ENCODE measurements around the gene ELAVL2. TPM values are rescaled to one million over a fixed set of nuclear protein-coding genes. Genes with fewer than 3 reads are reported as not detected.

Gene ELAVL2
- 0.52 and 1.2 TPM in 2 replicates for total RNA-seq

DNA sequence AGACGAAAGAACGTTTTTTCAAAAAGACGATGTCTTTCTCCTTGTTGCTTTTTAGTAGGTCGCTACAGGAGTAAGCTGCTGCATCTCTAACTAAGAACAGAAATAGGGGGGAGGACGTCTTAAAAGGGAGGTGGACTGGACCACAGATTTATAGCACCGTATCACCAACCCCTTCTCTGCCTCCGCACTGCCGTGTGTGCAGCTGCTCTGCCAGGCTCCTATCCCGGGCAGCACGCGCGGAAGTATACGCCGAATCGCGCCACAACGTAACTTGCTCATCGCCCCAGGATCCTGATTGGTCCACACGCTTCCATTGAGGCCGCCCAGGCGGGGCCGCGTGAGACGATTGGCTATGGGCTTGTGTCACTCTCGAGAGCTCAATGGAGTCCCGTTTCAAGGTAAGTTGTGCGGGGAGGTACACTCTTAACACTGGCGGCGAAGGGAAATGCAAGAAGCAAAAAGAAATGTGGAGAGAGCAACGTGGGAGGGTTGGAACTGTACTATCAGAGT, at the start of gene ELAVL2:
ELAVL2 (minus strand) TSS at position 121 of the 510 bp plus-strand sequence. CDS start 64,006 bp downstream, outside the sequence.
- DNase-seq (ENCODE audit: low read depth), result peak; percentile 78
- H3K4me3 ChIP-seq (ENCODE audit: low read depth, low read length), result peak within 1 kb of the TSS; percentile 65
- TF ChIP-seq, protein P1, sequence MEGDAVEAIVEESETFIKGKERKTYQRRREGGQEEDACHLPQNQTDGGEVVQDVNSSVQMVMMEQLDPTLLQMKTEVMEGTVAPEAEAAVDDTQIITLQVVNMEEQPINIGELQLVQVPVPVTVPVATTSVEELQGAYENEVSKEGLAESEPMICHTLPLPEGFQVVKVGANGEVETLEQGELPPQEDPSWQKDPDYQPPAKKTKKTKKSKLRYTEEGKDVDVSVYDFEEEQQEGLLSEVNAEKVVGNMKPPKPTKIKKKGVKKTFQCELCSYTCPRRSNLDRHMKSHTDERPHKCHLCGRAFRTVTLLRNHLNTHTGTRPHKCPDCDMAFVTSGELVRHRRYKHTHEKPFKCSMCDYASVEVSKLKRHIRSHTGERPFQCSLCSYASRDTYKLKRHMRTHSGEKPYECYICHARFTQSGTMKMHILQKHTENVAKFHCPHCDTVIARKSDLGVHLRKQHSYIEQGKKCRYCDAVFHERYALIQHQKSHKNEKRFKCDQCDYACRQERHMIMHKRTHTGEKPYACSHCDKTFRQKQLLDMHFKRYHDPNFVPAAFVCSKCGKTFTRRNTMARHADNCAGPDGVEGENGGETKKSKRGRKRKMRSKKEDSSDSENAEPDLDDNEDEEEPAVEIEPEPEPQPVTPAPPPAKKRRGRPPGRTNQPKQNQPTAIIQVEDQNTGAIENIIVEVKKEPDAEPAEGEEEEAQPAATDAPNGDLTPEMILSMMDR (conservative IDR thresholded peaks at IDR 0.05; ENCODE audit: low read depth, low read length), result no peak

DNA sequence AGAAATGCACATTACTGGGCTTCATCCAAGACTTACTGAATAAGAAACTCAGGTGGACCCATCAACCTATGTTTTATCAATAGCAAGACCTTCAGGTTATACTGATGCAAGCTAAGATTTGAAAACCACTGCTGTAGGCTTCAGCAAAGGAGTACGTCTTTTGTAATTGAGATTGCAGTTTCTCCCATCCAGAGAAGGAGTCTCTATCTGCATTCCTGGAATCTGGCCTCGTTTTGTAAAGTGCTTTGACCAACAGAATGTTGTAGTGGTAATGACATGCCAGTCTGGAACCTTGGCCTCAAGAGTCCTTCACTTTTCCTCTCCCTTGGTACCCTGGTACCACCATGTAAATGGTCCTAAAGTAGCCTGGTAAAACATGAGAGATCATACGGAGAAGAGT, 32.2 kb upstream of the ELAVL2 start:
- no peak for DNase-seq (ENCODE audit: low read depth)
- TF ChIP-seq, protein P1 (conservative IDR thresholded peaks at IDR 0.05; ENCODE audit: low read depth, low read length), result no peak
- no peak overlapping the region for H3K4me3 ChIP-seq (ENCODE audit: low read depth, low read length)

DNA sequence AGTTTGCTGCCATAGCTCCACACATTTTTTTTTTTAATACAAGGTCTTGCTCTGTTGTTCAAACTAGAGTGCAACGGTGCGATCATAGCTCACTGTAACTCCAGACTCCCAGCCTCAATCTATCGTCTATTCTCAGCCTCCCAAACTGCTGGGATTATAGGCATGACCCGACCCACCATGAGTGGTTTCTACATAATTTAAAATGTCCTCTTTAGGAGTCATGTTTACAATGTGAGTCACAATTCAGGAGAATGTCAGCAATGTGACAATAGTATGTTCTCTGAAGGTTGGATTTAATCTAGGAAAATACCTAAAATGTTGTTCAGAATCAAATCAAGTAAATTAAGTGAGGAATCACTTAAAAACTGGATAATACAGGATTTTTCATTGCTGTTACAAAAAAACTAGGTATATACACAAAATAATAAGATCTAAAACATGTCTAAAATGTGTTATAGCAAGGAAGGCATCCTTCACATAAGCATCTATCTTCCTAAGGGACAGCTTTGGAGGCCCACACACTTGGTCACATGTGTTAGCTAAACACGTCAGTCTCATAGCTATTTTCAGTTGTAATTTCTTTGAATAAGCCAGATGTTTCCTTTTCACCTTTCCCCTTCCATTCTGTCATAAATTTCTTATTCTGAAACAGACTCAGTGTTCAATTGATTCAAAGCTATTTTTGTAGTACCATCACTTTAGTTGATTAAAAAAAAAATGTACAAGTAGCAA, 30.0 kb upstream of the ELAVL2 start:
- TF ChIP-seq, protein P1 (conservative IDR thresholded peaks at IDR 0.05; ENCODE audit: low read depth, low read length), result no peak
- no peak for DNase-seq (ENCODE audit: low read depth)
- H3K4me3 ChIP-seq (ENCODE audit: low read depth, low read length), result no peak overlapping the region

DNA sequence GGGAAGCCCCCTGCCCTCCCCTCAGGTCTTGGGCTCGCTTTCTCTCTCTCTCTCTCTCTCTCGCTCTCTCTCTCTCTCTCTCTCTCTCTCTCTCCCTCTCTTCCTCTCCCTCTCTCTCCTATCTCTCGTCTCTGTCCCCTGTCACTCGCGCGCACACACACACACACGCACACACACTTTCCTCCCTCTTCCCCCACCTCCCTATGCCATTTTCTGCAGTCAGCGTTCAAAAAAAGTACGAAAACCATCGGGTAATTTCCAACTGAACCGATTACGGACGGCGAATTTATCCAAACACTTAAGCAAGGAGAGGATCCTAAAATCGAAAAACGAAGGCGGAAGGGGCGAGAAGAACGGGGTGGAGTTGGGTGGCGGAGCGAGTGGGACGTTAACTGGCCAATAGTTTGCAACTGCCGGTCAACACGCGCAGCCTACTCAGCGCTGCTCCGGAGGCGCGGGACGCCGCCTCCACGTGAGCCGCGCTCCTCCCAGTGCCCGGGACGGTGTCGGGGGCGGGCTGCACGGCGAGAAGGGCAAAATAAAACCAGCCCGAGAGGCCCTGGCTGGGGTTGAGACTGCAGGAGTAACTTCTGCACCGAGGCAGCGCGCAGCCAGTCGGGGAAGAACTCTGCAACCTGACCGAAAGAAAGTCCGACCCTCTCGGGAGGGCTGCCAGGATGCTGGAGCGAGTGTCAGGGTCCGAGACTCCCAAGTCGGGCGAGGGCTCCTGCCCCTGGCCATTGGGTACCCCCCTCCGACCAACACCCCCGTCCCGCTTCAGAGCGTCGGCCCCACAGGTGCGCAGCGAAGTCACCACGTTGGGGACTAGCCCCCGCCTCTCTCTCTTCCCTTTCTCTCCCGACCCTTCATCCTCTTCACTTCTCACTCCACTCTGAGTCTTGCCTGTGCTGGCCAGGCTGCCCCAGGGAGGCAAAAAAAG, 24.9 kb upstream of the ELAVL2 start:
- peak overlapping the region; percentile 53 for H3K4me3 ChIP-seq (ENCODE audit: low read depth, low read length)
- DNase-seq (ENCODE audit: low read depth), result no peak
- TF ChIP-seq, protein P1 (conservative IDR thresholded peaks at IDR 0.05; ENCODE audit: low read depth, low read length), result no peak

DNA sequence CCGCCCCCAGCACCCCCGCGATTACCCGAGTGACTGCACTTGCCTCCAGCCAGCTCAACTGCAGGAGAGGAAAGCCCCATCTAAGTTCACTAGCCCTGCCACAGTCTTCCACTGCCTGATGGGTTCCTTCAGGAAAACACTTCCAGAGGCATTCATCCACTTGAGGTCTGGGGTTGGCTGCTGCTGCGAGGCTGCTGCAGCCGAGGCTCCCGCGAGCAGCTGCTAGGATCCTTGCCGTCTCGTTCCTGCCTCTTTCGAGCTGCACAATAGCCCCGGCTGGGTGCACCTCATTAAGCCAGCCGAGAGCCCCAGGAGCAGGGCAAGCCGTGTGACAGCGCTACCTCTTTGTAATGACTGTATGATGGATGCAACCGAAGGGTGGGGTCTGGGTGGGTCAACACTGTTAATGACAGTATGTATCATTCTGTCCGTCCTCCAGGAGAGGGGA, 24.2 kb upstream of the ELAVL2 start:
- no peak for DNase-seq (ENCODE audit: low read depth)
- peak overlapping the region; percentile 53 for H3K4me3 ChIP-seq (ENCODE audit: low read depth, low read length)
- TF ChIP-seq, protein P1 (conservative IDR thresholded peaks at IDR 0.05; ENCODE audit: low read depth, low read length), result no peak

DNA sequence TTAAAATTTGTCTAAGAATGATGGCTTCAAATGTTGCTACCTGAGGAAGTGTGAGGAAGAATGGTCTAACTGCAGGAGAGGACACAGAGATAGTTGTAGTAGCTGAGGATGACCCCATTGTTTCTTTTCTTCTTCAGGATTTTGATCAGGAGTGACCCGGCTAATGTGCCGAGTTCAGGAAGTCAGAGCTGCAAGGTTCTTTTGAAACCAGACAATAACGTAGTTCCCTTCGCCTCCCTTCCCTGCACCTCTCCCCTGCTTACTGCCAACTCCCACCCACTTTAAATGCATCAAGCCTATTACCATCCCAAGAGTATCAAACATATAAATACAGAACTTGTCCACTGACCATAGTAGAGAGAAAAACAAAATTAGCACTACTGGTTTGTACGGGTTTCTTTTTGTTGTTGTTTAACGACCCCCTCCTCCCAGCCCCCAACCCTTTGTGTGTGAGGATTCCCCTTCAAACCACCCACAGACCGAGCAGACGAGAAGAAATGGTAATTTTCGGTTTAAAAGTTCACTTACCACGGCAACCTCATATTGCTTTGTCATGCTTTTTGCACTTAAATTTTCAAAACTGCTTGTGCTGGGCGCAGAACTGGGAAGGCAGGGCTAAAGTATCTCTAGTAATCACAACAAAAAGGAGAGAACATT, 23.5 kb upstream of the ELAVL2 start:
- TF ChIP-seq, protein P1 (conservative IDR thresholded peaks at IDR 0.05; ENCODE audit: low read depth, low read length), result no peak
- no peak for DNase-seq (ENCODE audit: low read depth)
- peak overlapping the region; percentile 18 for H3K4me3 ChIP-seq (ENCODE audit: low read depth, low read length)

Data from epithelial cell of proximal tubule (primary cell).